Measurements from ENCODE around the gene PRLR.

GRCh38 chr5:35012365-35012764 is 217.9 kb downstream of the PRLR start:
- TF ChIP-seq CTCF (IDR thresholded peaks at IDR 0.05; ENCODE audit: low read depth, low read length) (no peak), MYC (IDR thresholded peaks at IDR 0.05; ENCODE audit: low read depth, low read length) (no peak)

All from NB4 (cell line).